Neural progenitor cell (in vitro differentiated cells): ENCODE results near the gene PKNOX1. TPM values are rescaled to one million over a fixed set of nuclear protein-coding genes. Genes with fewer than 3 reads are reported as not detected.
A peak's percentile ranks its signal among the peaks of the same experiment; 100 is the strongest.
"Not testable (repeated sequence)": the region's sequence is repeated elsewhere in the genome, so short reads cannot be mapped to it uniquely, and the experiment has no call there.

ENCODE experiments used
- DNase-seq: peaks from one replicate; pipeline ENCODE4 v3.0.0-alpha.2; 2016; ENCODE audit warnings: low spot score
- H2AFZ ChIP-seq: fragments of 200-600 bp; sonication (generic); replicated peaks from 2 replicates; pipeline ENCODE4 v1.6.1; 2016; ENCODE audit warnings: antibody characterized with exemption
- H3F3A ChIP-seq: fragments of 200-600 bp; sonication (generic); 2 replicates; pipeline ENCODE4 v1.6.1; 2016; ENCODE audit warnings: antibody characterized with exemption, low read depth
- H3K27ac ChIP-seq: fragments of 200-600 bp; sonication (generic); 2 replicates; pipeline ENCODE4 v1.5.1; 2016; ENCODE audit warnings: mild to moderate bottlenecking
- H3K27me3 ChIP-seq: fragments of 200-600 bp; sonication (generic); 2 replicates; pipeline ENCODE4 v1.6.1; 2016; ENCODE audit warnings: mild to moderate bottlenecking, moderate library complexity
- H3K36me3 ChIP-seq: fragments of 200-600 bp; sonication (generic); 2 replicates; pipeline ENCODE4 v1.5.1; 2016
- H3K4me1 ChIP-seq: fragments of 200-600 bp; sonication (generic); 2 replicates; pipeline ENCODE4 v1.6.1; 2016; ENCODE audit warnings: mixed run types
- H3K4me2 ChIP-seq: fragments of 200-600 bp; sonication (generic); 2 replicates; pipeline ENCODE4 v1.6.1; 2016
- H3K4me3 ChIP-seq: fragments of 200-600 bp; sonication (generic); 2 replicates; pipeline ENCODE4 v1.5.1; 2016
- H3K79me2 ChIP-seq: fragments of 200-600 bp; sonication (generic); 2 replicates; pipeline ENCODE4 v1.6.1; 2016; ENCODE audit warnings: low read depth
- H3K9ac ChIP-seq: fragments of 200-600 bp; sonication (generic); 2 replicates; pipeline ENCODE4 v1.6.1; 2016
- H3K9me3 ChIP-seq: fragments of 200-600 bp; sonication (generic); 2 replicates; pipeline ENCODE4 v1.5.1; 2016; ENCODE audit warnings: low read depth
- H4K20me1 ChIP-seq: fragments of 200-600 bp; sonication (generic); 2 replicates; pipeline ENCODE4 v1.6.1; 2016; ENCODE audit warnings: low read depth
- H3K27ac Mint-ChIP-seq: 3 replicates; pipeline ENCODE4 v1.8.0; 2021; ENCODE audit warnings: mixed read lengths
- H3K27me3 Mint-ChIP-seq: 2 replicates; pipeline ENCODE4 v1.8.0; 2022; ENCODE audit warnings: low read depth, mild to moderate bottlenecking, inconsistent platforms, moderate library complexity, mixed read lengths; ENCODE audit not compliant: insufficient read depth
- H3K36me3 Mint-ChIP-seq: 3 replicates; pipeline ENCODE4 v1.8.0; 2021; ENCODE audit warnings: mixed read lengths
- H3K4me1 Mint-ChIP-seq: 3 replicates; pipeline ENCODE4 v1.8.0; 2021; ENCODE audit warnings: mixed read lengths
- H3K4me3 Mint-ChIP-seq: 3 replicates; pipeline ENCODE4 v1.8.0; 2021; ENCODE audit warnings: mild to moderate bottlenecking, moderate library complexity, mixed read lengths
- H3K9me3 Mint-ChIP-seq: 3 replicates; pipeline ENCODE4 v1.8.0; 2020; ENCODE audit warnings: mixed read lengths
- CTCF ChIP-seq: fragments of 200-600 bp; sonication (generic); IDR thresholded peaks from 2 replicates; pipeline ENCODE4 v1.5.1; 2017; ENCODE audit warnings: antibody characterized with exemption, mild to moderate bottlenecking
- EZH2 ChIP-seq: fragments of 200-600 bp; sonication (generic); IDR thresholded peaks from 2 replicates; pipeline ENCODE4 v1.6.1; 2017; ENCODE audit warnings: antibody characterized with exemption, mild to moderate bottlenecking, moderate library complexity
- EZH2phosphoT487 ChIP-seq: fragments of 200-600 bp; sonication (generic); IDR thresholded peaks from 2 replicates; pipeline ENCODE4 v1.6.1; 2017; ENCODE audit warnings: antibody characterized with exemption
- total RNA-seq: library from RNA; depleted of rRNA; stranded (reverse); fragments of >200 nt; gene quantifications from 2 replicates; pipeline ENCODE4 v1.2.3, GENCODE V29; 2015; ENCODE audit warnings: low replicate concordance

PKNOX1 gene
- total RNA-seq, 1 donor from 2014 or later = 11.0 TPM

DNA sequence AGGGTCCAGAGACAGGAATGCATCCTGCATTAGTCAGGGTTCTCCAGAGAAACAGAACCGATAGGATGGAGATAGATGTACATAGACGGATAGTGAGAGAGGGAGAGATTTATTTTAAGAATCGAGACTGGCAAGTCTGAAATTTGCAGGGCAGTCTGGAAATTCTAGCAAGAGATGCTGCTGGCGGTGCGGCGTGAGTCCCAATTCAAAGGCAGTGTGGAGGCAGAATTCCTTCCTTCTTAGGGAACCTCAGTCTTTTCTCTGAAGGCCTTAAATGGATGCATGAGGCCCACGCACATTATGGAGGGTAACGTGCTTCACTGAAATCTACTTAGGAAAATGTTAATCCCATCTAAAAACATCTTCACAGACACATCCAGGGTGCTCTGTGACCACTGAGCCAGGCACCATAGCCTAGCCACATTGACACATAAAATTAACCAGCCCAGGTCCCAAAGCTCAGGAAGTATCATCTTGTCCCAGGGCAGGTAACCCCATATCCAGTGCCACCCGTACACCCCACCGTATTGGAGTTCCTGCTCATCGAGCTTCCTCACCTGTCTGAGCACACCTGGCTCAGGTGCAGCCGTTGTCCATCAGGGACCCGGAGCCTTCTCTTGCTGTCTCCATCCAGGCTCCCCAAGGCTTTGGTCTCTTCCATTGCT is 9.7 kb upstream of the PKNOX1 start:
- no peaks in the 10 kb centered on the region for H3K36me3 ChIP-seq
- H3K4me2 ChIP-seq = no peak overlapping the region
- no peaks in the 10 kb centered on the region for H3K4me1 ChIP-seq
- H4K20me1 ChIP-seq = no peaks in the 10 kb centered on the region
- peaks cover 4% of the 10 kb centered on the region for H3F3A ChIP-seq
- no peak overlapping the region for H3K4me3 ChIP-seq
- no peaks in the 10 kb centered on the region for H3K27me3 ChIP-seq
- H3K27ac Mint-ChIP-seq = no peak overlapping the region
- H3K9me3 Mint-ChIP-seq = no peaks in the 10 kb centered on the region
- H3K27ac ChIP-seq = no peak overlapping the region
- H3K4me1 Mint-ChIP-seq = no peaks in the 10 kb centered on the region
- H3K9me3 ChIP-seq = no peaks in the 10 kb centered on the region
- TF ChIP-seq EZH2 (no peak), CTCF (no peak), EZH2phosphoT487 (no peak)
- H3K79me2 ChIP-seq = no peaks in the 10 kb centered on the region
- H3K9ac ChIP-seq = no peak overlapping the region
- H3K36me3 Mint-ChIP-seq = no peaks in the 10 kb centered on the region
- no peak for DNase-seq
- H3K27me3 Mint-ChIP-seq = peaks cover 13% of the 10 kb centered on the region
- H3K4me3 Mint-ChIP-seq = no peak overlapping the region
- no peak overlapping the region for H2AFZ ChIP-seq

- H3K9me3 Mint-ChIP-seq = no peaks in the 10 kb centered on the region
- no peaks in the 10 kb centered on the region for H4K20me1 ChIP-seq
- DNase-seq = no peak
- H3K79me2 ChIP-seq = no peaks in the 10 kb centered on the region
- H3K36me3 ChIP-seq = no peaks in the 10 kb centered on the region
- H3K4me2 ChIP-seq = no peak overlapping the region
- H3K27me3 ChIP-seq = no peaks in the 10 kb centered on the region
- peaks cover 13% of the 10 kb centered on the region for H3K27me3 Mint-ChIP-seq
- H3K4me1 Mint-ChIP-seq = no peaks in the 10 kb centered on the region
- no peak overlapping the region for H3K27ac ChIP-seq
- H3K9me3 ChIP-seq = no peaks in the 10 kb centered on the region
- no peak overlapping the region for H3K9ac ChIP-seq
- H3K4me3 Mint-ChIP-seq = no peak overlapping the region
- H3F3A ChIP-seq = peaks cover 4% of the 10 kb centered on the region
- no peaks in the 10 kb centered on the region for H3K4me1 ChIP-seq
- H3K4me3 ChIP-seq = no peak overlapping the region
- no peak for TF ChIP-seq EZH2phosphoT487
- no peak for TF ChIP-seq CTCF
- TF ChIP-seq EZH2 = no peak
- no peak overlapping the region for H2AFZ ChIP-seq
- no peak overlapping the region for H3K27ac Mint-ChIP-seq
- H3K36me3 Mint-ChIP-seq = no peaks in the 10 kb centered on the region
Measured at GRCh38 chr21:42965211-42965560, 9.2 kb upstream of the PKNOX1 start.

- H3K9me3 Mint-ChIP-seq, H3K4me3 Mint-ChIP-seq, H3K9ac ChIP-seq, H3K9me3 ChIP-seq, H4K20me1 ChIP-seq, H3K27me3 ChIP-seq, H3K27ac ChIP-seq, H2AFZ ChIP-seq, H3K4me1 ChIP-seq, H3K36me3 Mint-ChIP-seq, H3K4me2 ChIP-seq, H3K4me3 ChIP-seq, DNase-seq, H3K27ac Mint-ChIP-seq, H3K4me1 Mint-ChIP-seq, H3K36me3 ChIP-seq, H3K79me2 ChIP-seq: not testable (repeated sequence)
- peaks cover 15% of the 10 kb centered on the region for H3K27me3 Mint-ChIP-seq
- H3F3A ChIP-seq = peaks cover 12% of the 10 kb centered on the region
Measured at GRCh38 chr21:42967616-42968015, 6.7 kb upstream of the PKNOX1 start.

DNA sequence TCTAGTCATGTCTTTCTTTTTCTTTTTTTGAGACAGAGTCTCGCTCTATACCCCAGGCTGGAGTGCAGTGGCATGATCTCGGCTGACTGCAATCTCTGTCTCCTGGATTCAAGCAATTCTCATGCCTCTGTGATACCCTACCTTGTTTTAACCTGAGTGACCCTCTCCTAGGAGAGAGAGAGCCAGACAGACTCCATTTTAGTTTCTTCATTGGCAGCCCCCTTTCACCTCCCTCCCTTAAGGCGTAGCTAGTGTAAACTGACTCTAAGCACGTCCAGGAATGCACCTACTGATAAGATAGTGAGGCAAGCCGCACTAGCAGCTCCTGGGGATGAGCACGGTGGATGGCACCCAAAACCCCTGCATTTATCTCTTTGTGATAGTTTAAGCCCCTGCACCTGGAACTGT is 5.2 kb upstream of the PKNOX1 start:
- H3K36me3 Mint-ChIP-seq = no peaks in the 10 kb centered on the region
- no peaks in the 10 kb centered on the region for H3K9me3 ChIP-seq
- peaks cover 11% of the 10 kb centered on the region for H3K27me3 Mint-ChIP-seq
- H3K9me3 Mint-ChIP-seq = no peaks in the 10 kb centered on the region
- no peaks in the 10 kb centered on the region for H3K79me2 ChIP-seq
- H3K27me3 ChIP-seq = no peaks in the 10 kb centered on the region
- DNase-seq = no peak
- H3K27ac ChIP-seq = no peak overlapping the region
- no peaks in the 10 kb centered on the region for H4K20me1 ChIP-seq
- peaks cover 5% of the 10 kb centered on the region for H3K4me1 ChIP-seq
- H3K4me3 Mint-ChIP-seq = no peak overlapping the region
- H3K36me3 ChIP-seq = no peaks in the 10 kb centered on the region
- no peak overlapping the region for H3K9ac ChIP-seq
- no peak overlapping the region for H3K4me3 ChIP-seq
- TF ChIP-seq EZH2phosphoT487 (no peak), CTCF (no peak), EZH2 (no peak)
- H3K4me1 Mint-ChIP-seq = peaks cover 4% of the 10 kb centered on the region
- H3K27ac Mint-ChIP-seq = peak overlapping the region; percentile 60
- no peak overlapping the region for H3K4me2 ChIP-seq
- H3F3A ChIP-seq = peaks cover 15% of the 10 kb centered on the region
- H2AFZ ChIP-seq = no peak overlapping the region
